DMS79 treated with DMSO at 0.1 percent for 48 hours (cell line): ENCODE data around the gene WNT7B.

Experiments used
- DNase-seq: peaks from one replicate; lab custom pipeline; 2025; lab: John Stamatoyannopoulos, UW

The WNT7B gene

GRCh38 chr22:45905924-45906865, 70.8 kb downstream of the WNT7B start:
- DNase-seq, result no peak

GRCh38 chr22:45905326-45905923, 71.5 kb downstream of the WNT7B start:
- DNase-seq, result no peak

- DNase-seq, result no peak
Measured at GRCh38 chr22:45904236-45904635, 72.7 kb downstream of the WNT7B start.

- DNase-seq, result no peak
Measured at GRCh38 chr22:45903355-45904135, 73.4 kb downstream of the WNT7B start.

GRCh38 chr22:45897736-45898135, 79.2 kb downstream of the WNT7B start:
- no peak for DNase-seq

GRCh38 chr22:45896964-45897538, 79.9 kb downstream of the WNT7B start:
- no peak for DNase-seq

- peak; percentile 56 for DNase-seq
Measured at GRCh38 chr22:45896153-45896951, 80.6 kb downstream of the WNT7B start.

- no peak for DNase-seq
Measured at GRCh38 chr22:45895436-45896152, 81.4 kb downstream of the WNT7B start.

GRCh38 chr22:45893516-45893915, 83.4 kb downstream of the WNT7B start:
- DNase-seq, result no peak

GRCh38 chr22:45892681-45893461, 84.1 kb downstream of the WNT7B start:
- no peak for DNase-seq

GRCh38 chr22:45891996-45892621, 84.9 kb downstream of the WNT7B start:
- no peak for DNase-seq

GRCh38 chr22:45891471-45891995, 85.4 kb downstream of the WNT7B start:
- no peak for DNase-seq

GRCh38 chr22:45891021-45891421, 85.9 kb downstream of the WNT7B start:
- no peak for DNase-seq

GRCh38 chr22:45890351-45890635, 86.7 kb downstream of the WNT7B start:
- no peak for DNase-seq

- DNase-seq, result no peak
Measured at GRCh38 chr22:45889539-45890350, 87.2 kb downstream of the WNT7B start.

- DNase-seq, result no peak
Measured at GRCh38 chr22:45889093-45889538, 87.8 kb downstream of the WNT7B start.

- no peak for DNase-seq
Measured at GRCh38 chr22:45888221-45889092, 88.5 kb downstream of the WNT7B start.
